ENCODE results near the gene PRMT6. TPM values are rescaled to one million over a fixed set of nuclear protein-coding genes. Genes with fewer than 3 reads are reported as not detected.

The PRMT6 gene
- 16.7 and 17.5 TPM in 2 replicates for total RNA-seq

GRCh38 chr1:107056426-107057196, at the start of gene PRMT6:
Gene PRMT6, plus strand, starts transcription at chr1:107056674. Its CDS starts 42 bp downstream, at chr1:107056716.

Other genes with a start within 250 kb of the PRMT6 start
- 5.0 and 11.6 TPM in 2 replicates for gene NTNG1, start 84.4 kb downstream of the PRMT6 start, total RNA-seq

Data from smooth muscle cell of trachea (primary cell).